ENCODE data around the gene PFKFB3. TPM values are rescaled to one million over a fixed set of nuclear protein-coding genes. Genes with fewer than 3 reads are reported as not detected.

Gene PFKFB3
- total and polyA plus RNA-seq, 2 of the 13 experiments (the other 11 are each of a cell fraction or from before 2014, with no cell fraction given): 1.2 to 13.3 TPM

- in situ Hi-C loops (cut with HindIII; ENCODE audit: extremely low pct_ligation_motif_present, low pct_unique_long_range_greater_than_20kb): no loop called here
- H3K36me3 ChIP-seq (replicated peaks in 1 of 2; ENCODE audit: control insufficient read depth in 1 of 2, insufficient read depth in 2 of 2, low read length in 2 of 2): peaks cover 42 to 65% of the 10 kb centered on the region in 2 experiments; a peak in 4 of 5 replicates
These were observed 19.4 kb downstream of the PFKFB3 start for GRCh38 chr10:6221971-6222751.

GRCh38 chr10:6222755-6223154 is 20.0 kb downstream of the PFKFB3 start:
- no peak for TF ChIP-seq ZNF30 (CRISPR knock-in tag; IDR thresholded peaks at IDR 0.05)
- no peak for TF ChIP-seq RFX3 (CRISPR knock-in tag; IDR thresholded peaks at IDR 0.05)
- TF ChIP-seq NKX3-1 (CRISPR knock-in tag; IDR thresholded peaks at IDR 0.05): no peak
- peak; percentile 75 for TF ChIP-seq AGO1 (IDR thresholded peaks at IDR 0.05; ENCODE audit: low read depth, low read length, poor library complexity, severe bottlenecking)
- TF ChIP-seq U2AF2 (IDR thresholded peaks at IDR 0.05; ENCODE audit: low read depth, low read length): no peak
- no peak for TF ChIP-seq ETS1 (CRISPR knock-in tag; IDR thresholded peaks at IDR 0.05)
- no peak for TF ChIP-seq ATM (IDR thresholded peaks at IDR 0.05; ENCODE audit: borderline replicate concordance)
- intact Hi-C loops (cut with micrococcal nuclease; ENCODE audit: unreplicated experiment) (no loop called here), in situ Hi-C loops (cut with HindIII; ENCODE audit: extremely low pct_ligation_motif_present, low pct_unique_long_range_greater_than_20kb) (no loop called here)
- no peak overlapping the region for H3K4me3 ChIP-seq (replicated peaks in 1 of 3; ENCODE audit: insufficient read depth in 1 of 3, low read depth in 2 of 3, low read length in 3 of 3)
- ATAC-seq: no peak; the same call in 2 of the 3 replicates
- no peaks in the 10 kb centered on the region for H3K79me2 ChIP-seq (ENCODE audit: insufficient read depth, low read length)
- no peak overlapping the region for H3K27ac ChIP-seq (ENCODE audit: extremely low read length, insufficient read depth, low read length)
- H3K27me3 ChIP-seq (ENCODE audit: control insufficient read depth in 1 of 2, insufficient read depth in 2 of 2, low read length in 2 of 2): no peaks in the 10 kb centered on the region
- FAIRE-seq: no peak
- BruUV-seq (replicated peaks): no TSS peak
- no peak overlapping the region for H3K4me2 ChIP-seq (ENCODE audit: low read depth, low read length)
- no peak overlapping the region for H3K9ac ChIP-seq (ENCODE audit: insufficient read depth, low read depth, low read length)
- DNase-seq (ENCODE audit: low spot score): no peak
- 100% methylated on average over 2 of the region's 19 CpGs for WGBS (ENCODE audit: low lambda C conversion rate)
- no peaks in the 10 kb centered on the region for H3K9me3 ChIP-seq (ENCODE audit: low read length)
- H3K36me3 ChIP-seq (replicated peaks in 1 of 2; ENCODE audit: control insufficient read depth in 1 of 2, insufficient read depth in 2 of 2, low read length in 2 of 2): peaks cover 41 to 65% of the 10 kb centered on the region in 2 experiments; a peak in 4 of 5 replicates
- ChIA-PET CTCF (ENCODE audit: low intra/inter-chr PET ratio, low total read pairs) (no interaction called here), POLR2A (no interaction called here)
- no peak overlapping the region for H2AFZ ChIP-seq (ENCODE audit: low read length)
- no peaks in the 10 kb centered on the region for H3K4me1 ChIP-seq (ENCODE audit: insufficient read depth, low read length)
- H4K20me1 ChIP-seq (ENCODE audit: insufficient read depth, low read length): no peaks in the 10 kb centered on the region

More at GRCh38 chr10:6221971-6222751, 19.4 kb downstream of the PFKFB3 start:
- DNase-seq (ENCODE audit: low spot score): peak; percentile 59
- Histone ChIP-seq H4K20me1 (ENCODE audit: insufficient read depth, low read length) (no peaks in the 10 kb centered on the region), H3K79me2 (ENCODE audit: insufficient read depth, low read length) (no peaks in the 10 kb centered on the region), H3K27me3 (ENCODE audit: control insufficient read depth in 1 of 2, insufficient read depth in 2 of 2, low read length in 2 of 2) (no peaks in the 10 kb centered on the region), H3K4me2 (ENCODE audit: low read depth, low read length) (no peak overlapping the region), H3K4me3 (replicated peaks in 1 of 3; ENCODE audit: insufficient read depth in 1 of 3, low read depth in 2 of 3, low read length in 3 of 3) (no peak overlapping the region), H3K9ac (ENCODE audit: insufficient read depth, low read depth, low read length) (no peak overlapping the region), H3K4me1 (ENCODE audit: insufficient read depth, low read length) (no peaks in the 10 kb centered on the region), H2AFZ (ENCODE audit: low read length) (no peak overlapping the region), H3K9me3 (ENCODE audit: low read length) (no peaks in the 10 kb centered on the region), H3K27ac (ENCODE audit: extremely low read length, insufficient read depth, low read length) (no peak overlapping the region)
- 80% methylated on average over 13 of the region's 21 CpGs for WGBS (ENCODE audit: low lambda C conversion rate)
- no peak for FAIRE-seq
- BruUV-seq (replicated peaks): no TSS peak
- POLR2A ChIA-PET: no interaction called here
- CTCF ChIA-PET (ENCODE audit: low intra/inter-chr PET ratio, low total read pairs): no interaction called here
- intact Hi-C loops (cut with micrococcal nuclease; ENCODE audit: unreplicated experiment): no loop called here
- TF ChIP-seq SP2 (CRISPR knock-in tag; IDR thresholded peaks at IDR 0.05): no peak
- TF ChIP-seq AGO1 (IDR thresholded peaks at IDR 0.05; ENCODE audit: low read depth, low read length, poor library complexity, severe bottlenecking): peak; percentile 82
- ATAC-seq: peak; percentile 66
